Brain microvascular endothelial cell (primary cell): Measurements from ENCODE around the gene KLK11.

Experiments used
- DNase-seq: peaks from one replicate; pipeline ENCODE4 v3.0.0-alpha.2; 2020
- H3K27ac ChIP-seq: fragments of 250-450 bp; sonication (Bioruptor Pico); 2 replicates; pipeline ENCODE4 v1.5.1; 2020; ENCODE audit warnings: mild to moderate bottlenecking, moderate library complexity
- H3K27me3 ChIP-seq: fragments of 250-450 bp; sonication (Bioruptor Pico); replicated peaks from 2 replicates; pipeline ENCODE4 v1.5.1; 2020; ENCODE audit warnings: mild to moderate bottlenecking
- H3K36me3 ChIP-seq: fragments of 250-450 bp; sonication (Bioruptor Pico); replicated peaks from 2 replicates; pipeline ENCODE4 v1.5.1; 2020; ENCODE audit warnings: mild to moderate bottlenecking
- H3K4me3 ChIP-seq: 2 replicates; pipeline ENCODE4 v1.5.1; 2011; ENCODE audit warnings: low read depth, mild to moderate bottlenecking, control low read depth, low read length, moderate library complexity
- CTCF ChIP-seq: IDR thresholded peaks from 2 replicates; pipeline ENCODE4 v1.5.1; 2011; ENCODE audit warnings: low read depth, mild to moderate bottlenecking, moderate library complexity, low read length, control low read depth, inconsistent platforms; ENCODE audit errors: missing control alignments
- in situ Hi-C: cut with HindIII; loops from 2 replicates; pipeline ENCODE4 v1.10.0; 2017; ENCODE audit warnings: low sequenced_read_pairs, low pct_ligation_motif_present

Gene KLK11

GRCh38 chr19:51009061-51009891 is 17.1 kb downstream of the KLK11 start:
- no peaks in the 10 kb centered on the region for H3K27me3 ChIP-seq
- H3K27ac ChIP-seq, result no peak overlapping the region
- no peaks in the 10 kb centered on the region for H3K36me3 ChIP-seq
- in situ Hi-C loops, result no loop called here
- DNase-seq, result no peak
- no peak for TF ChIP-seq CTCF
- H3K4me3 ChIP-seq, result no peak overlapping the region

- no peak for TF ChIP-seq CTCF
- no peak overlapping the region for H3K4me3 ChIP-seq
- DNase-seq, result no peak
- H3K27ac ChIP-seq, result no peak overlapping the region
- in situ Hi-C loops, result no loop called here
- no peaks in the 10 kb centered on the region for H3K27me3 ChIP-seq
- no peaks in the 10 kb centered on the region for H3K36me3 ChIP-seq
These were observed 18.9 kb downstream of the KLK11 start for GRCh38 chr19:51007488-51007887.

GRCh38 chr19:51006406-51006805 is 20.0 kb downstream of the KLK11 start:
- no peak for TF ChIP-seq CTCF
- H3K36me3 ChIP-seq, result no peaks in the 10 kb centered on the region
- no peaks in the 10 kb centered on the region for H3K27me3 ChIP-seq
- DNase-seq, result no peak
- no peak overlapping the region for H3K27ac ChIP-seq
- H3K4me3 ChIP-seq, result no peak overlapping the region
- in situ Hi-C loops, result no loop called here

GRCh38 chr19:51005248-51005647 is 21.2 kb downstream of the KLK11 start:
- H3K27me3 ChIP-seq, result no peaks in the 10 kb centered on the region
- H3K36me3 ChIP-seq, result no peaks in the 10 kb centered on the region
- no peak overlapping the region for H3K4me3 ChIP-seq
- TF ChIP-seq CTCF, result no peak
- in situ Hi-C loops, result no loop called here
- no peak overlapping the region for H3K27ac ChIP-seq
- no peak for DNase-seq

- H3K27ac ChIP-seq, result no peak overlapping the region
- no peak for TF ChIP-seq CTCF
- in situ Hi-C loops, result no loop called here
These were observed 23.1 kb downstream of the KLK11 start for GRCh38 chr19:51003316-51003715.

More at GRCh38 chr19:51003316-51003715, 23.1 kb downstream of the KLK11 start:
- Histone ChIP-seq H3K4me3 (no peak overlapping the region), H3K36me3 (no peaks in the 10 kb centered on the region), H3K27me3 (no peaks in the 10 kb centered on the region)
- no peak for DNase-seq
